ENCODE data around the gene KIF23.

The KIF23 gene

GRCh38 chr15:69465253-69465652 is 51.1 kb downstream of the KIF23 start:
- DNase-seq (ENCODE audit: low read depth): no peak

GRCh38 chr15:69466733-69467132 is 52.6 kb downstream of the KIF23 start:
- DNase-seq (ENCODE audit: low read depth): no peak

- no peak for DNase-seq (ENCODE audit: low read depth)
These were observed 53.5 kb downstream of the KIF23 start for GRCh38 chr15:69467636-69468035.

GRCh38 chr15:69468241-69469121 is 54.3 kb downstream of the KIF23 start:
- no peak for DNase-seq (ENCODE audit: low read depth)

GRCh38 chr15:69469467-69470201 is 55.5 kb downstream of the KIF23 start:
- DNase-seq (ENCODE audit: low read depth): no peak

GRCh38 chr15:69472046-69472445 is 57.9 kb downstream of the KIF23 start:
- no peak for DNase-seq (ENCODE audit: low read depth)

GRCh38 chr15:69472562-69472961 is 58.4 kb downstream of the KIF23 start:
- no peak for DNase-seq (ENCODE audit: low read depth)

GRCh38 chr15:69474291-69474690 is 60.1 kb downstream of the KIF23 start:
- no peak for DNase-seq (ENCODE audit: low read depth)

- no peak for DNase-seq (ENCODE audit: low read depth)
These were observed 60.8 kb downstream of the KIF23 start for GRCh38 chr15:69474846-69475455.

GRCh38 chr15:69475769-69476358 is 61.7 kb downstream of the KIF23 start:
- no peak for DNase-seq (ENCODE audit: low read depth)

- DNase-seq (ENCODE audit: low read depth): no peak
These were observed 62.7 kb downstream of the KIF23 start for GRCh38 chr15:69476704-69477473.

GRCh38 chr15:69478259-69478781 is 64.2 kb downstream of the KIF23 start:
- DNase-seq (ENCODE audit: low read depth): no peak

- no peak for DNase-seq (ENCODE audit: low read depth)
These were observed 64.9 kb downstream of the KIF23 start for GRCh38 chr15:69479081-69479480.

GRCh38 chr15:69479971-69480370 is 65.8 kb downstream of the KIF23 start:
- no peak for DNase-seq (ENCODE audit: low read depth)

GRCh38 chr15:69480932-69481331 is 66.8 kb downstream of the KIF23 start:
- DNase-seq (ENCODE audit: low read depth): no peak

GRCh38 chr15:69482686-69483256 is 68.6 kb downstream of the KIF23 start:
- DNase-seq (ENCODE audit: low read depth): no peak

GRCh38 chr15:69484837-69485236 is 70.7 kb downstream of the KIF23 start:
- no peak for DNase-seq (ENCODE audit: low read depth)

GRCh38 chr15:69486481-69487110 is 72.4 kb downstream of the KIF23 start:
- DNase-seq (ENCODE audit: low read depth): no peak

GRCh38 chr15:69489073-69489571 is 75.0 kb downstream of the KIF23 start:
- no peak for DNase-seq (ENCODE audit: low read depth)

GRCh38 chr15:69490356-69491037 is 76.3 kb downstream of the KIF23 start:
- no peak for DNase-seq (ENCODE audit: low read depth)

Measured in HS-27A (cell line).